Measurements from ENCODE around the gene SHB.
"Not testable (repeated sequence)": the region's sequence is repeated elsewhere in the genome, so short reads cannot be mapped to it uniquely, and the experiment has no call there.

Gene SHB

GRCh38 chr9:37902796-37903646 is 166.0 kb downstream of the SHB start:
- Mint-ChIP-seq H3K27ac (peak overlapping the region; percentile 95), H3K9me3 (no peaks in the 10 kb centered on the region), H3K4me3 (peak overlapping the region; percentile 97), H3K36me3 (peaks cover 11% of the 10 kb centered on the region), H3K27me3 (no peaks in the 10 kb centered on the region), H3K4me1 (peaks cover 16% of the 10 kb centered on the region)
- ATAC-seq = peak; percentile 3

DNA sequence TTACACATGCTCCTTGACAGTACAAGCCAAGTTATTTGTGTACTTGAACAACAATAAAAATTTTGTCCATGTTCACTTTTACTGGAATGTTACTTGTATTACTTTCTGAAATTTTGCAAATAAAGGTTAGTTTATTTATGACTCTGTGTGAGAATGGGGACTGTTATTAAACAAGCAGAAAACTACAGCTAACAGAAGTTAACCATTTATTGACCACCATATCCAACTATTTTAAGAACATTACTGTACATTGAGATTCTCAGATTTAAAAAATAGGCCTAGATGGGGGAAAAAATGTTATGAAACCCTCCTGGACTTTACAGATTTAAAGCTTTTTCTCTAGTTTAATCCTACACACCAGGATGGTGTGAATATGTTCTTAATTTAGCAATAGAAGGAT is 166.9 kb downstream of the SHB start:
- Mint-ChIP-seq H3K27ac (no peak overlapping the region), H3K4me1 (peaks cover 21% of the 10 kb centered on the region), H3K9me3 (no peaks in the 10 kb centered on the region), H3K4me3 (no peak overlapping the region), H3K27me3 (no peaks in the 10 kb centered on the region), H3K36me3 (peaks cover 16% of the 10 kb centered on the region)
- no peak for ATAC-seq

- no peaks in the 10 kb centered on the region for H3K27me3 Mint-ChIP-seq
These were observed 170.0 kb downstream of the SHB start for GRCh38 chr9:37899041-37899440.

DNA sequence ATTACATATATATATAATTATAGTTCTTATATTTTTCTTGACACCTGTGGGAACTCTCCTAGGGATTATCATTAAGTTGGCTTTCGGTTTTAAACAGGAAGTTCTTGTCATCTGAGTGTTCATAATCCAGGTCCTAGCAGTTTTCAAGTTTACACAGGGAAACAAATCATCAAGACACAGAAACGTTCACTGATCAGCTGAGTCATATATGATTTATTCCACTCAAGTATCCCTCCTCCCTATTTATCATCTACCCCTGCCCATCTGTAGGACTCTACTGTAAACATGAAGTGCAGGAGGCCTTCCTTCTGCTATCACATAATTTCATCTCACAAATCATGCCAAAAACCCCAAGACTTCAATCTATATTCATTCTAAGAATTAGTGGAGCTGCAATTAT is 171.4 kb downstream of the SHB start:
- ATAC-seq = no peak
- Mint-ChIP-seq H3K36me3 (peaks cover 46% of the 10 kb centered on the region), H3K4me3 (no peak overlapping the region), H3K27ac (no peak overlapping the region), H3K4me1 (peaks cover 6% of the 10 kb centered on the region), H3K27me3 (no peaks in the 10 kb centered on the region), H3K9me3 (no peaks in the 10 kb centered on the region)

More at GRCh38 chr9:37899041-37899440, 170.0 kb downstream of the SHB start:
- no peaks in the 10 kb centered on the region for H3K9me3 Mint-ChIP-seq
- no peak overlapping the region for H3K4me3 Mint-ChIP-seq
- H3K36me3 Mint-ChIP-seq = peaks cover 32% of the 10 kb centered on the region
- H3K27ac Mint-ChIP-seq = no peak overlapping the region
- H3K4me1 Mint-ChIP-seq = peaks cover 12% of the 10 kb centered on the region
- ATAC-seq = no peak

GRCh38 chr9:37892063-37892462 is 177.0 kb downstream of the SHB start:
- Mint-ChIP-seq H3K27me3 (no peaks in the 10 kb centered on the region), H3K36me3 (peaks cover 73% of the 10 kb centered on the region), H3K4me3 (no peak overlapping the region), H3K9me3 (no peaks in the 10 kb centered on the region), H3K27ac (no peak overlapping the region), H3K4me1 (no peaks in the 10 kb centered on the region)
- ATAC-seq = no peak

GRCh38 chr9:37891042-37891441 is 178.0 kb downstream of the SHB start:
- H3K27me3 Mint-ChIP-seq, H3K27ac Mint-ChIP-seq, H3K4me1 Mint-ChIP-seq, H3K9me3 Mint-ChIP-seq, ATAC-seq, H3K4me3 Mint-ChIP-seq: not testable (repeated sequence)
- peaks cover 75% of the 10 kb centered on the region for H3K36me3 Mint-ChIP-seq

DNA sequence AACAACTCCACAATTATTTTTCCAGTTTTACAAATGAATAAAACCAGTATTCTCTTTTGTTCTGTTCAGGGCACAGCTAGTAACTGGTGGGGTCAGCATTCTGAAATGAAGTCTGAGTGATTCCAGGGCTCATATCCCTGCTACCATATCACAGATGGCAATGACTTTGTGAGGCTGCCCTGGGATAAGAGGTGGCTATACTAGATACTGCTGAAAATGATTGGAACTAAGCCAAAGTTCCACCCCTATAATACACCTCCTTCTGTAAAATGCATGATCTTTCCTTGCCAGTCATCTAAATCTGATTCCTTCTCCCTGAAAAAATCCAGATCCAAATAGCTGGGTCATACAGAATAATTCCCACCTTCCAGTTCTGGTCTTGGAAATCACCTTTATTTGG is 179.5 kb downstream of the SHB start:
- H3K4me1 Mint-ChIP-seq = no peaks in the 10 kb centered on the region
- ATAC-seq = no peak
- no peaks in the 10 kb centered on the region for H3K9me3 Mint-ChIP-seq
- no peaks in the 10 kb centered on the region for H3K27me3 Mint-ChIP-seq
- peaks cover 67% of the 10 kb centered on the region for H3K36me3 Mint-ChIP-seq
- H3K4me3 Mint-ChIP-seq = no peak overlapping the region
- no peak overlapping the region for H3K27ac Mint-ChIP-seq

DNA sequence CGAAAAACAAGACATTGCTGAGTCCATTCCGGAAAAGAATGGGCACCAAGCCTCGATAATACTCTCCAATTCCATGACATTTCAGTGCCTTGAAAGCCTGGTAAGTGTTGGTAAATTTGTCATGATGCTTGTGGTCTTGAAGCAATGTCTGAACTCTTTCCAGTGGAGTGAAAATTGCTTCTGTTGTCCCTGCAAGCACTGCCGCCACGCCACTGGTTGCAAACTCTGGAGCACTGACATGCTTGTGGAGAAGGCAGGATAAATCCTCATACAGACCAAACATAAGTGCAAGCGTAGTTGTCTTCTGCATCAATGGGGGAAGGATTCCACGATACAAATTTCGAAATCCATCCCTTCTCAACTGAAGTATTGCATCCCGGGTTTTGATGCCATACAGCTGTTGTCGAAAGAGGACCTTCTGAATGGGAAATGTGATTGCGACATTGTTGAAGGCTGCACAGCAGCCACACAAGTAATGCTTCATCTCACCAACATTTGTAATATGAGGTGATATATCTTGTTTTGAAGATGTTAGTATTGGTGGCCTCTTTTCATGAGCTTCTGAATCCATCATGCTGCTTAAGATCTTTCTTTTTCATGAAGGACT is 180.9 kb downstream of the SHB start:
- H3K4me3 Mint-ChIP-seq, H3K4me1 Mint-ChIP-seq, H3K27me3 Mint-ChIP-seq, H3K27ac Mint-ChIP-seq, H3K9me3 Mint-ChIP-seq, ATAC-seq: not testable (repeated sequence)
- peaks cover 56% of the 10 kb centered on the region for H3K36me3 Mint-ChIP-seq

- Mint-ChIP-seq H3K9me3 (no peaks in the 10 kb centered on the region), H3K4me3 (no peak overlapping the region), H3K4me1 (no peaks in the 10 kb centered on the region), H3K27me3 (no peaks in the 10 kb centered on the region), H3K36me3 (peaks cover 40% of the 10 kb centered on the region), H3K27ac (no peak overlapping the region)
- no peak for ATAC-seq
These were observed 188.0 kb downstream of the SHB start for GRCh38 chr9:37880916-37881479.

GRCh38 chr9:37876376-37876775 is 192.7 kb downstream of the SHB start:
- Mint-ChIP-seq H3K4me3 (no peak overlapping the region), H3K36me3 (peaks cover 33% of the 10 kb centered on the region), H3K27ac (no peak overlapping the region), H3K9me3 (no peaks in the 10 kb centered on the region), H3K27me3 (no peaks in the 10 kb centered on the region), H3K4me1 (no peaks in the 10 kb centered on the region)
- no peak for ATAC-seq

GRCh38 chr9:37873955-37874354 is 195.1 kb downstream of the SHB start:
- ATAC-seq = no peak
- Mint-ChIP-seq H3K27ac (no peak overlapping the region), H3K9me3 (no peaks in the 10 kb centered on the region), H3K4me3 (no peak overlapping the region), H3K27me3 (no peaks in the 10 kb centered on the region), H3K4me1 (no peaks in the 10 kb centered on the region), H3K36me3 (peaks cover 22% of the 10 kb centered on the region)

GRCh38 chr9:37870799-37871176 is 198.2 kb downstream of the SHB start:
- H3K4me1 Mint-ChIP-seq = no peaks in the 10 kb centered on the region
- no peaks in the 10 kb centered on the region for H3K9me3 Mint-ChIP-seq

GRCh38 chr9:37870081-37870798 is 198.8 kb downstream of the SHB start:
- H3K36me3 Mint-ChIP-seq = peaks cover 5% of the 10 kb centered on the region
- H3K27me3 Mint-ChIP-seq = no peaks in the 10 kb centered on the region
- no peak for ATAC-seq
- H3K4me3 Mint-ChIP-seq = no peak overlapping the region
- H3K4me1 Mint-ChIP-seq = no peaks in the 10 kb centered on the region
- H3K9me3 Mint-ChIP-seq = no peaks in the 10 kb centered on the region
- H3K27ac Mint-ChIP-seq = no peak overlapping the region

More at GRCh38 chr9:37870799-37871176, 198.2 kb downstream of the SHB start:
- no peak for ATAC-seq
- peaks cover 8% of the 10 kb centered on the region for H3K36me3 Mint-ChIP-seq
- H3K27me3 Mint-ChIP-seq = no peaks in the 10 kb centered on the region
- H3K27ac Mint-ChIP-seq = no peak overlapping the region
- no peak overlapping the region for H3K4me3 Mint-ChIP-seq

All from stimulated activated memory B cell treated with anti-CD40 and anti-IgM and Interleukin-4, amounts not matched to agents 10 μg/mL and 1 μg/mL and 100 μg/mL, for 72 hours (primary cell).